ENCODE measurements around the gene ADGRG1. TPM values are rescaled to one million over a fixed set of nuclear protein-coding genes. Genes with fewer than 3 reads are reported as not detected.

Gene ADGRG1
- total RNA-seq, 1 experiment from 2014 or later, result 10.2 TPM

DNA sequence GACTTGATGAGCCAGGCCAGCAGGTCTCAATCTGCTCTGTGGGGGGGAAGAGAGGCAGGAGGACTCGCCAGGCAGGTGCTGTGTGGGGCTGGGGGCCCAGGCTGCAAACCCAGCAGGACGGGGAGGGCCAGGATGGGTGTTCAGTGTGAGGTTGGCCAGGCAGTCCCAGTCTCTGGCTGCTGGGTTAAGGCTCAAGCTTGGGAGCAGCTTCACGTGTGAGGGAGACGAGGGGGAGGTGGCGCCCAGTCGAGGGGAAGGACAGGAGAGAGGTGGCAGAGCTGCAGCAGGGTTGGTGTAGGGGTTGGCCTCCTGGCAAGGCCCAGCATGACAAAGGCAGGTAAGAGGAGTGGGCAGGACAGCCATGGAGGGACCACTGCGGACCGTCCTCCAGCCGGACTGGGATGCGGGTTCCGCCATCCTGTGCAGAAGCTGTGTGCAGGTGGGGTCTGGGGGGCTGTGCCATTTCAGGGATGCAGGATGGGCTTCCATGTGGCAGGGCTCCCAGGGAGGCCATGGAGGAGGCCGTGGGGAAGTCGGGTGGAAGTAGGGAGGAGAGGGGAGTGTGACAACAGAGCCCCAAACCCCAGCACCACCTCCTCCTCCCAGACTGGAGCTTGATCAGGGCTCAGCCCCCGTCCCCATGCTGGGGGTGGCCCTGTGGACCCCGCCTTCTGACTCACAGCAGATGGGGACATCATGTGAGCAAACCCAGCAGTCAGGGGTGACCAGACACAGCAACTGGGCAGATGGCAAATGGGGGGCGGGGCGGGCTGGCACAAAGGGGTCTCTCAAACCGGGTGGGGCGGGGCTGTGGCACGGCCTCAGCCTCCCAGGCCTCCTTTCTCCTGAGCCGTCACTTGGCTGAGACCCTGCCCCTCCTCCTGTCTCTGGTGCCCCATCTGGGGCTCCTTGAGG lies 2.8 kb downstream of the ADGRG1 start:
- peaks cover 19% of the 10 kb centered on the region for H3K4me1 Mint-ChIP-seq (ENCODE audit: insufficient read depth, unreplicated experiment)
- peaks cover 7% of the 10 kb centered on the region for H3K36me3 Mint-ChIP-seq (ENCODE audit: insufficient read depth, unreplicated experiment)
- no peaks in the 10 kb centered on the region for H3K9me3 Mint-ChIP-seq (ENCODE audit: unreplicated experiment)
- intact Hi-C loops (cut with micrococcal nuclease), result no loop called here
- H3K4me3 Mint-ChIP-seq (ENCODE audit: unreplicated experiment), result no peak overlapping the region
- CTCF ChIA-PET, result interaction anchor here (1.9 kb wide), 1 partner anchor 17 kb away, joined by 12 read pairs; no protein-coding TSS in a partner anchor
- no peaks in the 10 kb centered on the region for H3K27me3 Mint-ChIP-seq (ENCODE audit: insufficient read depth, unreplicated experiment)
- no peak for DNase-seq (ENCODE audit: unreplicated experiment)
- no TSS peak for BruUV-seq (replicated peaks)
- POLR2A ChIA-PET, result interaction anchor here (1.3 kb wide), 1 partner anchor 9 kb away, joined by 4 read pairs; no protein-coding TSS in a partner anchor
- H3K27ac Mint-ChIP-seq (ENCODE audit: low read depth, unreplicated experiment), result no peak overlapping the region
- TF ChIP-seq, protein P1, sequence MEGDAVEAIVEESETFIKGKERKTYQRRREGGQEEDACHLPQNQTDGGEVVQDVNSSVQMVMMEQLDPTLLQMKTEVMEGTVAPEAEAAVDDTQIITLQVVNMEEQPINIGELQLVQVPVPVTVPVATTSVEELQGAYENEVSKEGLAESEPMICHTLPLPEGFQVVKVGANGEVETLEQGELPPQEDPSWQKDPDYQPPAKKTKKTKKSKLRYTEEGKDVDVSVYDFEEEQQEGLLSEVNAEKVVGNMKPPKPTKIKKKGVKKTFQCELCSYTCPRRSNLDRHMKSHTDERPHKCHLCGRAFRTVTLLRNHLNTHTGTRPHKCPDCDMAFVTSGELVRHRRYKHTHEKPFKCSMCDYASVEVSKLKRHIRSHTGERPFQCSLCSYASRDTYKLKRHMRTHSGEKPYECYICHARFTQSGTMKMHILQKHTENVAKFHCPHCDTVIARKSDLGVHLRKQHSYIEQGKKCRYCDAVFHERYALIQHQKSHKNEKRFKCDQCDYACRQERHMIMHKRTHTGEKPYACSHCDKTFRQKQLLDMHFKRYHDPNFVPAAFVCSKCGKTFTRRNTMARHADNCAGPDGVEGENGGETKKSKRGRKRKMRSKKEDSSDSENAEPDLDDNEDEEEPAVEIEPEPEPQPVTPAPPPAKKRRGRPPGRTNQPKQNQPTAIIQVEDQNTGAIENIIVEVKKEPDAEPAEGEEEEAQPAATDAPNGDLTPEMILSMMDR (IDR thresholded peaks at IDR 0.05; ENCODE audit: unreplicated experiment), result no peak

DNA sequence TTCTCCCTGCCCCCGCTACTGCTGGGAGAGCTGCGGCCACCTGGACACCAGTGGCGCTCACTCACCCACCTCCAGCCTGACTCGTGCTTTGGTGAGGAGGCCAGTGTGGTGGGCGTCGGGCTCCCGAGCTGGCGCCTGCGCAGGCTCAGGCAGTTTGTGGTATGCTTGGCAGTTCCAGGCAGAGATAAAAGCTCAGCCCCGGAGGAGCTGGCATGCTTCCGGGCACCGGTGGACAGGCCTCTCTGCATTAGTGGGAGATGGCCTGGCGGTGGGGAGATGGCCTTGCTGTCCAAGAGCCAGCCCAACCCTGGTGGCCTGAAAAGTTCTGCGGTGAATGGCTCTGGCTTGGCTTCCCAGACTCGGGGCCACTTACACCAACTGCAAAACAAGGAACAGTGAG lies 4.1 kb downstream of the ADGRG1 start:
- Mint-ChIP-seq H3K27ac (ENCODE audit: low read depth, unreplicated experiment) (no peak overlapping the region), H3K36me3 (ENCODE audit: insufficient read depth, unreplicated experiment) (peaks cover 7% of the 10 kb centered on the region), H3K4me3 (ENCODE audit: unreplicated experiment) (no peak overlapping the region), H3K27me3 (ENCODE audit: insufficient read depth, unreplicated experiment) (no peaks in the 10 kb centered on the region), H3K9me3 (ENCODE audit: unreplicated experiment) (no peaks in the 10 kb centered on the region), H3K4me1 (ENCODE audit: insufficient read depth, unreplicated experiment) (peaks cover 25% of the 10 kb centered on the region)
- intact Hi-C loops (cut with micrococcal nuclease), result no loop called here
- DNase-seq (ENCODE audit: unreplicated experiment), result no peak
- no TSS peak for BruUV-seq (replicated peaks)
- CTCF ChIA-PET, result interaction anchor here (0.6 to 9.3 kb wide), 3 partner anchors 16 to 56 kb away, joined by 3 to 99 read pairs (median 3); no protein-coding TSS in a partner anchor
- TF ChIP-seq, protein P1 (IDR thresholded peaks at IDR 0.05; ENCODE audit: unreplicated experiment), result no peak
- POLR2A ChIA-PET, result interaction anchor here (0.6 kb wide), 1 partner anchor 12 kb away, joined by 3 read pairs; no protein-coding TSS in a partner anchor

DNA sequence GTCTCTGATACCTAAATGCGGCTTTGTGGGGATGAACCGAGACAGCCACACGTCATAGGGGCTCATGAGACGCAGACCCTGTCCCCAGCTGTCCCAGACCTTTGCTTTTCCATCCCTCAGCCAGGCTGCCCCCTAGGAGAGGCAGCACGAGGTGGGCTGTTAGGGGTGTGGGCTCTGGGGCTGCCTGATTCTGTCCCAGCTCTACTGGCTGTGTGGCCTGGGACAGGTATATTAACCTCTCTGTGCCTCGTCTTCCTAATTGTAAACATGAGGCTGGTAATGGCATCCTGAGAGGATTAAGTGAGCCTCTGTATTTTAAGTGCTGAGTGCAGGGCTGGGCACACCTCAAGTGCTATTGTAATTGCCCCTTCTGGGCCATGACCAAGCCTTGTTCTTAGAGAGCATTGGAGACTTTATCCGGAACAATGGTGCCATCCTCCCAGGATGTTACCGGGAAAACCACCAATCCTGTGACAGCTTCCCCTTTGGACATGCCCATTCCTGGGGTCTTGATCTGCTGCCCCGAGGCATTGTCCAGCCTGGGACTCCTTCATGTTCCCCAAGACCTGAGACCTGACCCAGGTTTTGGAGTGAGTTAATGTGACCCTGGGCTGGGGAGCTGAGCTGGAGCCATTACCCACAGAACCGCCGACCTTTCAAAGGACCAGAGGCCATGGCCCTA lies 5.1 kb downstream of the ADGRG1 start:
- no peak overlapping the region for H3K4me3 Mint-ChIP-seq (ENCODE audit: unreplicated experiment)
- no peaks in the 10 kb centered on the region for H3K9me3 Mint-ChIP-seq (ENCODE audit: unreplicated experiment)
- POLR2A ChIA-PET, result no interaction called here
- CTCF ChIA-PET, result interaction anchor here (0.5 to 9.3 kb wide), 4 partner anchors 10 to 175 kb away, joined by 3 to 99 read pairs (median 4); no protein-coding TSS in a partner anchor
- TF ChIP-seq, protein P1 (IDR thresholded peaks at IDR 0.05; ENCODE audit: unreplicated experiment), result no peak
- peaks cover 20% of the 10 kb centered on the region for H3K4me1 Mint-ChIP-seq (ENCODE audit: insufficient read depth, unreplicated experiment)
- H3K27me3 Mint-ChIP-seq (ENCODE audit: insufficient read depth, unreplicated experiment), result no peaks in the 10 kb centered on the region
- peaks cover 6% of the 10 kb centered on the region for H3K36me3 Mint-ChIP-seq (ENCODE audit: insufficient read depth, unreplicated experiment)
- no peak overlapping the region for H3K27ac Mint-ChIP-seq (ENCODE audit: low read depth, unreplicated experiment)
- no TSS peak for BruUV-seq (replicated peaks)
- no peak for DNase-seq (ENCODE audit: unreplicated experiment)
- intact Hi-C loops (cut with micrococcal nuclease), result no loop called here

DNA sequence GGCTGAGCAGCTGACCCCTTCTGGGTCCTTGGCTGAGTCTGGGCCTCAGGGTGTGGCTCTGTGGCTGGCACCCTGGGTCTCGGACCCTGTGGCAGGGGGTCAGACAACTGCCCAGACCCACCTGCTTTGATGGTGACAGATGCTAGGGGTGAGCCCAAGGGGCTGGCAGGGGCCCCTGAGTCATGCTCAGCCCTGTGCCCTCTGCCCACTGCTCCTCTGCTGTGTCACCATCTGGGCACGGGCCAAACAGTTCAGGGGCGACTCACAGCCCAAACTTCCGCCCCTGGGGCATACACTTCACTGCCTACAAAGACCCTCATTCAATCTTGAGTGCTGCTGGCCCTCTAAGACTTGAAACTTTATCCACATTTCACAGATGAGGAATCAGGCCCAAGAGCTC lies 5.7 kb downstream of the ADGRG1 start:
- TF ChIP-seq, protein P1 (IDR thresholded peaks at IDR 0.05; ENCODE audit: unreplicated experiment), result no peak
- no TSS peak for BruUV-seq (replicated peaks)
- Mint-ChIP-seq H3K36me3 (ENCODE audit: insufficient read depth, unreplicated experiment) (no peaks in the 10 kb centered on the region), H3K4me1 (ENCODE audit: insufficient read depth, unreplicated experiment) (peaks cover 14% of the 10 kb centered on the region), H3K27ac (ENCODE audit: low read depth, unreplicated experiment) (no peak overlapping the region), H3K4me3 (ENCODE audit: unreplicated experiment) (no peak overlapping the region), H3K9me3 (ENCODE audit: unreplicated experiment) (no peaks in the 10 kb centered on the region), H3K27me3 (ENCODE audit: insufficient read depth, unreplicated experiment) (no peaks in the 10 kb centered on the region)
- ChIA-PET POLR2A (interaction anchor here (0.8 to 0.9 kb wide), 2 partner anchors 11 to 15 kb away, joined by 4 to 5 read pairs; no protein-coding TSS in a partner anchor), CTCF (interaction anchor here (0.5 to 9.3 kb wide), 4 partner anchors 9 to 174 kb away, joined by 3 to 99 read pairs (median 4); no protein-coding TSS in a partner anchor)
- intact Hi-C loops (cut with micrococcal nuclease), result no loop called here
- DNase-seq (ENCODE audit: unreplicated experiment), result no peak
